HCT116 (cell line): ENCODE measurements around the gene ACOX3. TPM values are rescaled to one million over a fixed set of nuclear protein-coding genes. Genes with fewer than 3 reads are reported as not detected.

Experiments
- ATAC-seq: fragments of 200-7000 bp; cut with Tn5 transposase; 2 replicates; pipeline ENCODE4 v1.9.1; 2020; ENCODE audit warnings: mild to moderate bottlenecking, moderate library complexity
- BruUV-seq: library from RNA; stranded (reverse); fragments of 400-500 nt; replicated peaks from 2 replicates; lab custom pipeline; 2021; lab: Mats Ljungman, UMichigan
- CTCF ChIA-PET: fragments of 300-600 bp; sonication (Branson Sonifier 250); formaldehyde crosslinking; loops from one replicate; lab custom pipeline; 2021; ENCODE audit warnings: antibody characterized with exemption; lab: Charles Lee
- POLR2A ChIA-PET: fragments of 300-600, 350-600 bp; sonication (Branson Sonifier 250); formaldehyde crosslinking; loops from one replicate; lab custom pipeline; 2021; ENCODE audit warnings: antibody characterized with exemption; lab: Charles Lee
- RAD21 ChIA-PET, 2 experiments: fragments of 300-600 bp; sonication (Branson Sonifier 250); formaldehyde crosslinking; loops; one replicate each; lab custom pipeline; 2023; ENCODE audit warnings: low total read pairs in 2 of 2; ENCODE audit not compliant: uncharacterized antibody in 2 of 2, unreplicated experiment in 2 of 2, low non-redundant PET in 1 of 2; lab: Charles Lee
- DNase-seq: peaks from one replicate; pipeline ENCODE4 v3.0.0-alpha.2; 2010; ENCODE audit warnings: low read depth, low spot score
- H2AFZ ChIP-seq: fragments of 200-600 bp; shearing (Covaris generic), sonication (generic); 2 replicates; pipeline ENCODE4 v1.6.1; 2017; ENCODE audit warnings: low read depth, mixed run types, mixed read lengths, antibody characterized with exemption, low read length; ENCODE audit not compliant: poor library complexity, severe bottlenecking
- H3K27ac ChIP-seq: 2 replicates; pipeline ENCODE4 v1.5.1; 2012; ENCODE audit warnings: low read depth, low read length
- H3K27me3 ChIP-seq: fragments of 200-600 bp; sonication (generic); 2 replicates; pipeline ENCODE4 v1.6.1; 2016; ENCODE audit warnings: mixed run types, low read length, mixed read lengths; ENCODE audit not compliant: insufficient read depth
- H3K36me3 ChIP-seq, 2 experiments: fragments of 200-500 bp in 1 of 2; fragments of 200-600 bp in 1 of 2; sonication (Bioruptor generic) in 1 of 2; sonication (generic) in 1 of 2; 2 replicates each; pipeline versions ENCODE4 v1.5.1 to v1.6.1; 2014 to 2016; ENCODE audit warnings: low read length in 2 of 2, inconsistent platforms in 1 of 2, mixed read lengths in 1 of 2, mixed run types in 1 of 2; ENCODE audit not compliant: insufficient read depth in 2 of 2, control insufficient read depth in 1 of 2
- H3K4me1 ChIP-seq, 2 experiments: fragments of 200-600 bp in 1 of 2; sonication (generic) in 1 of 2; 2 replicates each; pipeline versions ENCODE4 v1.5.1 to v1.6.1; 2012 to 2017; ENCODE audit warnings: low read length in 2 of 2, inconsistent platforms in 1 of 2, mild to moderate bottlenecking in 1 of 2, mixed read lengths in 1 of 2, mixed run types in 1 of 2, moderate library complexity in 1 of 2; ENCODE audit not compliant: insufficient read depth in 2 of 2, control insufficient read depth in 1 of 2
- H3K4me2 ChIP-seq: fragments of 200-600 bp; sonication (generic); 2 replicates; pipeline ENCODE4 v1.6.1; 2017; ENCODE audit warnings: mixed run types, low read length, mixed read lengths
- H3K4me3 ChIP-seq, 2 experiments: fragments of 200-600 bp in 1 of 2; sonication (generic) in 1 of 2; replicated peaks in 1 of 2; 2 replicates each; pipeline ENCODE4 v1.5.1; 2011 to 2016; ENCODE audit warnings: low read length in 2 of 2, control low read depth in 1 of 2, low read depth in 1 of 2, mild to moderate bottlenecking in 1 of 2, mixed read lengths in 1 of 2, mixed run types in 1 of 2
- H3K79me2 ChIP-seq: fragments of 200-600 bp; sonication (generic); 2 replicates; pipeline ENCODE4 v1.6.1; 2017; ENCODE audit warnings: mild to moderate bottlenecking, mixed run types, low read length, moderate library complexity, mixed read lengths; ENCODE audit not compliant: insufficient read depth
- H3K9ac ChIP-seq: fragments of 200-600 bp; sonication (generic); 2 replicates; pipeline ENCODE4 v1.6.1; 2016; ENCODE audit warnings: low read length, mixed read lengths
- H3K9me2 ChIP-seq: fragments of 200-600 bp; sonication (generic), shearing (Covaris generic); 2 replicates; pipeline ENCODE4 v1.6.1; 2017; ENCODE audit warnings: mixed run types, mild to moderate bottlenecking, moderate library complexity; ENCODE audit not compliant: insufficient read depth
- H3K9me3 ChIP-seq, 2 experiments: fragments of 200-500 bp in 1 of 2; fragments of 200-600 bp in 1 of 2; sonication (Bioruptor generic) in 1 of 2; sonication (generic) in 1 of 2; 2 replicates each; pipeline ENCODE4 v1.6.1; 2014 to 2017; ENCODE audit warnings: low read length in 2 of 2, mixed read lengths in 2 of 2, inconsistent platforms in 1 of 2, low read depth in 1 of 2, mild to moderate bottlenecking in 1 of 2, mixed run types in 1 of 2, moderate library complexity in 1 of 2; ENCODE audit not compliant: control insufficient read depth in 1 of 2, insufficient read depth in 1 of 2
- H4K20me1 ChIP-seq: fragments of 200-600 bp; sonication (generic), shearing (Covaris generic); 2 replicates; pipeline ENCODE4 v1.6.1; 2017; ENCODE audit warnings: mixed run types, mild to moderate bottlenecking, moderate library complexity; ENCODE audit not compliant: insufficient read depth
- CBX3 ChIP-seq: IDR thresholded peaks from 2 replicates; pipeline ENCODE4 v1.6.1; 2012; ENCODE audit warnings: low read depth
- CEBPB ChIP-seq: IDR thresholded peaks from 2 replicates; pipeline ENCODE4 v1.6.1; 2012; ENCODE audit warnings: low read depth
- ELF1 ChIP-seq: IDR thresholded peaks from 2 replicates; pipeline ENCODE4 v1.6.1; 2012; ENCODE audit warnings: low read depth, borderline replicate concordance
- EZH2 ChIP-seq: fragments of 200-600 bp; sonication (generic); IDR thresholded peaks from 2 replicates; pipeline ENCODE4 v1.6.1; 2017; ENCODE audit warnings: antibody characterized with exemption, mixed run types
- EZH2phosphoT487 ChIP-seq: fragments of 200-600 bp; IDR thresholded peaks from 2 replicates; pipeline ENCODE4 v1.6.1; 2018; ENCODE audit warnings: antibody characterized with exemption, borderline replicate concordance
- FOSL1 ChIP-seq: IDR thresholded peaks from 2 replicates; pipeline ENCODE4 v1.6.1; 2012; ENCODE audit warnings: low read depth
- JUND ChIP-seq: IDR thresholded peaks from 2 replicates; pipeline ENCODE4 v1.6.1; 2012
- POLR2A ChIP-seq: IDR thresholded peaks from 2 replicates; pipeline ENCODE4 v1.7.0; 2011; ENCODE audit warnings: borderline replicate concordance; ENCODE audit not compliant: insufficient read depth, insufficient read length; ENCODE audit errors: extremely low read depth
- POLR2AphosphoS5 ChIP-seq: IDR thresholded peaks from 2 replicates; pipeline ENCODE4 v1.6.1; 2011; ENCODE audit warnings: mild to moderate bottlenecking, low read depth, low read length, moderate library complexity
- RAD21 ChIP-seq: IDR thresholded peaks from 2 replicates; pipeline ENCODE4 v1.6.1; 2012; ENCODE audit warnings: low read depth, mild to moderate bottlenecking
- SRF ChIP-seq: IDR thresholded peaks from 2 replicates; pipeline ENCODE4 v1.6.1; 2012; ENCODE audit warnings: low read depth
- YY1 ChIP-seq: IDR thresholded peaks from 2 replicates; pipeline ENCODE4 v1.6.1; 2011; ENCODE audit warnings: low read length, low read depth, moderate library complexity, mild to moderate bottlenecking; ENCODE audit not compliant: insufficient replicate concordance; ENCODE audit errors: extremely low read depth
- ZFX ChIP-seq: fragments of 450-650 bp; IDR thresholded peaks from 2 replicates; pipeline ENCODE4 v1.6.1; 2017
- ZNF274 ChIP-seq: fragments of 200-500 bp; sonication (Bioruptor generic); IDR thresholded peaks from 2 replicates; pipeline ENCODE4 v1.6.1; 2014; ENCODE audit warnings: mild to moderate bottlenecking, low read depth, low read length, inconsistent platforms
- intact Hi-C: fragments of 100-400 bp; cut with micrococcal nuclease; formaldehyde crosslinking; loops from 2 replicates; pipeline ENCODE4 v1.10.0; 2022
- total RNA-seq: library from RNA; stranded (reverse); gene quantifications from one replicate; pipeline ENCODE4 v1.2.1, GENCODE V29; 2021; ENCODE audit not compliant: unreplicated experiment
- TF ChIP-seq, protein P1 (sequence below): IDR thresholded peaks from 2 replicates; pipeline ENCODE4 v1.6.1; 2011; ENCODE audit warnings: mild to moderate bottlenecking, low read length, moderate library complexity; ENCODE audit not compliant: insufficient replicate concordance; ENCODE audit errors: extremely low read depth

ACOX3 gene
- total RNA-seq, 1 experiment from 2014 or later, result 16.9 TPM

DNA sequence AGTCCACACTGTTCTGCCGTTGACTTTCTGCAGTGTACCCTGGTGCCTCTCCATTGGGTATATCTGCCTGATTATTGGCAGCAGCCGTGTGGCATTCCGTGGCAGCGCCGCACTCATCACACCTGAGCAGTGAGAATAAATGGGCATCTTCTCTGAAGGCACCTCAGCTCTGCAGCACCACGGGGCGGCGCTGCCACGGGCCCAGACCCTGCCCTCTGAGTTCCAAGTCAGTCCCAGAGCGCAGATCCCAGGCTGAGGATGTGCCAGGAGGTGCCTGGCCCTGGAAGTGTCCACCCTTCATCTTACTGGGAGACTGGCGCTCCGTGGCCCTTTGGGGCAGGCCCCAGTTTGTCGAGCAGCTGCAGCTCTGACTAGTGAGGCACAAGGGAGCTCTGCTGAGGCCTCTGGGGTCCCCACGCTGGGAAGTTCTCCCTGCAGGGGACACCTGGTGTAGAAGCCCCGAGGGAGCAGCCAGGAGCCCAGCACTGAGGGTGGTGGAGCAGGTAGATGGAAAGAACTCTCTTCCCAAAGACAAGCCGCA is 36.6 kb upstream of the ACOX3 start:
- no TSS peak for BruUV-seq
- RAD21 ChIA-PET, result no interaction called here
- POLR2A ChIA-PET, result no interaction called here
- Histone ChIP-seq H3K27ac (no peak overlapping the region), H3K79me2 (no peaks in the 10 kb centered on the region), H3K4me3 (no peak overlapping the region), H3K27me3 (no peaks in the 10 kb centered on the region), H2AFZ (no peak overlapping the region), H3K36me3 (peaks cover 0 to 8% of the 10 kb centered on the region in 2 experiments; a peak in 2 of 4 replicates), H3K9me2 (no peaks in the 10 kb centered on the region), H3K9ac (no peak overlapping the region), H3K4me2 (no peak overlapping the region), H3K9me3 (no peaks in the 10 kb centered on the region), H4K20me1 (no peaks in the 10 kb centered on the region), H3K4me1 (no peaks in the 10 kb centered on the region)
- TF ChIP-seq ZFX (no peak), POLR2AphosphoS5 (no peak), ZNF274 (no peak), JUND (no peak), RAD21 (no peak)
- intact Hi-C loops, result no loop called here
- ATAC-seq (no peak), DNase-seq (no peak)
- CTCF ChIA-PET, result no interaction called here

DNA sequence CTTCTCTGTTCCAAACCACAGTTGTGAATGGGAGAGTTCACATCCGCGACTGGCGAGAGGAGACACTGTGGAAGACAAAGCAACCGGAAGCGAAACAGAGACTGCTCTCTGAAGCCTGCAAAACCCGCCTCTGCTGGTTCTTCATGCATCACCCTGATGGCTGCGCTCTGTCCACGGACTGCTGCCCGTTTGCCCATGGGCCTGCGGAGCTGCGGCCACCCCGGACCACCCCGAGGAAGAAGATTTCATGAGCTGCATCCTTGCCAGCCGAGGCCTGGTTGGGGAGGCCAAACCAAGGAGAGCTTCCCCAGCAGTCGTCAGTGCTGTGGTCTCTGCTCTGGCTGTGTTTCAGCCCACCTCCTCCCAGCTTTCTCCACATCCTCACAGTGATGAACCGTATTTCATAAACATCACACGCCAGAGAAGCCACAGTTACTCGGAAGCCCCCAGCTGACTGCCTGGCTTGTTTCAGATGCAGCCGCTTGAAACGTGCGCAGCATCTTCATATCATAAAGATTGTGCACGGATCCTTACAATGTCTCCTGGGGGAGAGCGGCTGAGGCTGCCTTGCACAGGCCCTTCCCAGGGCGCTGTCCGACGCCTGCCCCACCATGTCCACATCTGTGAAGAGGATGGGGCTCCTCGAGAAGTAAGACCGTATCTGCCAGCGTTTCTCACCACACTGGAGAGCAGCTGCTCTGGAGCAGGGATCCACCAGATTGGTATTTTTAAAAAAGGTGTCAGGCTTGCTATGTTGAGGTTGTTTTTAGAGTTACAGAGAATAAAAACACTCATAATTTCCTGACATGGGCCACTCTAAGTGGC is 35.4 kb upstream of the ACOX3 start:
- no peaks in the 10 kb centered on the region for H4K20me1 ChIP-seq
- H3K36me3 ChIP-seq, result peaks cover 0 to 8% of the 10 kb centered on the region in 2 experiments; a peak in 2 of 4 replicates
- H3K27me3 ChIP-seq, result no peaks in the 10 kb centered on the region
- H3K4me2 ChIP-seq, result no peak overlapping the region
- DNase-seq, result no peak
- H3K79me2 ChIP-seq, result no peaks in the 10 kb centered on the region
- no peaks in the 10 kb centered on the region for H3K9me2 ChIP-seq
- no peak overlapping the region for H3K27ac ChIP-seq
- ATAC-seq, result no peak
- ChIA-PET POLR2A (no interaction called here), CTCF (no interaction called here), RAD21 (no interaction called here)
- H3K4me1 ChIP-seq, result no peaks in the 10 kb centered on the region
- no TSS peak for BruUV-seq
- H3K4me3 ChIP-seq, result no peak overlapping the region
- H3K9me3 ChIP-seq, result no peaks in the 10 kb centered on the region
- intact Hi-C loops, result no loop called here
- H2AFZ ChIP-seq, result no peak overlapping the region
- no peak overlapping the region for H3K9ac ChIP-seq
- TF ChIP-seq POLR2A (no peak), POLR2AphosphoS5 (no peak), EZH2phosphoT487 (no peak), YY1 (no peak), FOSL1 (no peak), JUND (no peak), SRF (no peak), CBX3 (no peak), EZH2 (no peak), CEBPB (no peak), ELF1 (no peak)
- TF ChIP-seq, protein P1, sequence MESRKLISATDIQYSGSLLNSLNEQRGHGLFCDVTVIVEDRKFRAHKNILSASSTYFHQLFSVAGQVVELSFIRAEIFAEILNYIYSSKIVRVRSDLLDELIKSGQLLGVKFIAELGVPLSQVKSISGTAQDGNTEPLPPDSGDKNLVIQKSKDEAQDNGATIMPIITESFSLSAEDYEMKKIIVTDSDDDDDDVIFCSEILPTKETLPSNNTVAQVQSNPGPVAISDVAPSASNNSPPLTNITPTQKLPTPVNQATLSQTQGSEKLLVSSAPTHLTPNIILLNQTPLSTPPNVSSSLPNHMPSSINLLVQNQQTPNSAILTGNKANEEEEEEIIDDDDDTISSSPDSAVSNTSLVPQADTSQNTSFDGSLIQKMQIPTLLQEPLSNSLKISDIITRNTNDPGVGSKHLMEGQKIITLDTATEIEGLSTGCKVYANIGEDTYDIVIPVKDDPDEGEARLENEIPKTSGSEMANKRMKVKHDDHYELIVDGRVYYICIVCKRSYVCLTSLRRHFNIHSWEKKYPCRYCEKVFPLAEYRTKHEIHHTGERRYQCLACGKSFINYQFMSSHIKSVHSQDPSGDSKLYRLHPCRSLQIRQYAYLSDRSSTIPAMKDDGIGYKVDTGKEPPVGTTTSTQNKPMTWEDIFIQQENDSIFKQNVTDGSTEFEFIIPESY, result no peak
